H1 (cell line): ENCODE data around the gene MMP24.

Experiments used
- ATF2 ChIP-seq: IDR thresholded peaks from 2 replicates; pipeline ENCODE4 v1.6.1; 2012; ENCODE audit warnings: low read length, inconsistent platforms
- CHD2 ChIP-seq: IDR thresholded peaks from 2 replicates; pipeline ENCODE4 v1.6.1; 2012; ENCODE audit warnings: low read length, improper control_type of control experiment
- CTCF ChIP-seq, 3 experiments: IDR thresholded peaks; 1 replicate in 2 of 3; 2 replicates in 1 of 3; pipeline versions ENCODE4 v1.5.1 to v1.6.1; 2011; ENCODE audit warnings: low read length in 3 of 3, mild to moderate bottlenecking in 3 of 3, inconsistent platforms in 2 of 3, low read depth in 1 of 3, moderate library complexity in 1 of 3; ENCODE audit not compliant: insufficient read depth in 1 of 3; ENCODE audit errors: control extremely low read depth in 1 of 3
- HDAC2 ChIP-seq, 2 experiments: fragments of 300-600 bp in 1 of 2; sonication (generic) in 1 of 2; IDR thresholded peaks; 2 replicates each; pipeline ENCODE4 v1.6.1; 2011 to 2012; ENCODE audit warnings: low read depth in 2 of 2, low read length in 2 of 2, mild to moderate bottlenecking in 2 of 2, moderate library complexity in 2 of 2, borderline replicate concordance in 1 of 2, inconsistent platforms in 1 of 2
- JUN ChIP-seq: IDR thresholded peaks from 2 replicates; pipeline ENCODE4 v1.6.1; 2011; ENCODE audit warnings: low read depth, mild to moderate bottlenecking, improper control_type of control experiment, low read length
- MAFK ChIP-seq: IDR thresholded peaks from 2 replicates; pipeline ENCODE4 v1.6.1; 2012; ENCODE audit warnings: low read depth, mild to moderate bottlenecking, improper control_type of control experiment, low read length
- MAX ChIP-seq: IDR thresholded peaks from 2 replicates; pipeline ENCODE4 v1.6.1; 2012; ENCODE audit warnings: inconsistent platforms
- NRF1 ChIP-seq: IDR thresholded peaks from 2 replicates; pipeline ENCODE4 v1.6.1; 2011; ENCODE audit warnings: mild to moderate bottlenecking, low read depth, low read length, improper control_type of control experiment
- POLR2A ChIP-seq, 2 experiments: IDR thresholded peaks; 1 replicate in 1 of 2; 2 replicates in 1 of 2; pipeline ENCODE4 v1.6.1; 2011; ENCODE audit warnings: low read depth in 2 of 2, low read length in 2 of 2, mild to moderate bottlenecking in 2 of 2; ENCODE audit errors: control extremely low read depth in 1 of 2
- POLR2AphosphoS5 ChIP-seq: IDR thresholded peaks from 2 replicates; pipeline ENCODE4 v1.6.1; 2011; ENCODE audit warnings: low read depth, low read length
- RXRA ChIP-seq: IDR thresholded peaks from 2 replicates; pipeline ENCODE4 v1.6.1; 2011; ENCODE audit warnings: low read depth, mild to moderate bottlenecking, low read length, moderate library complexity; ENCODE audit not compliant: insufficient read depth
- SP2 ChIP-seq: IDR thresholded peaks from 2 replicates; pipeline ENCODE4 v1.6.1; 2012; ENCODE audit warnings: mild to moderate bottlenecking, low read length, inconsistent platforms
- TEAD4 ChIP-seq: IDR thresholded peaks from 2 replicates; pipeline ENCODE4 v1.6.1; 2012; ENCODE audit warnings: low read depth, low read length, inconsistent platforms, mixed read lengths
- ZNF274 ChIP-seq: IDR thresholded peaks from 2 replicates; pipeline ENCODE4 v1.7.0; 2012; ENCODE audit warnings: low read length, borderline replicate concordance; ENCODE audit errors: extremely low read depth

GRCh38 chr20:35237486-35237885 lies 11.0 kb downstream of the MMP24 start:
- TF ChIP-seq ATF2 (no peak), POLR2A (IDR thresholded peaks at IDR 0.05; ENCODE audit: control extremely low read depth in 1 of 2, low read depth in 2 of 2, low read length in 2 of 2) (no peak), CTCF (IDR thresholded peaks at IDR 0.05; ENCODE audit: control extremely low read depth in 1 of 3, insufficient read depth in 1 of 3, low read depth in 1 of 3, low read length in 3 of 3) (no peak), JUN (no peak), CHD2 (no peak), SP2 (no peak), POLR2AphosphoS5 (no peak), ZNF274 (no peak), RXRA (no peak), MAFK (no peak), TEAD4 (no peak), NRF1 (no peak), HDAC2 (IDR thresholded peaks at IDR 0.05; ENCODE audit: borderline replicate concordance in 1 of 2, low read depth in 2 of 2, low read length in 2 of 2) (no peak), MAX (no peak)
